Measurements from ENCODE around the gene RAD51B. TPM values are rescaled to one million over a fixed set of nuclear protein-coding genes. Genes with fewer than 3 reads are reported as not detected.

RAD51B gene
- total RNA-seq, 4 donors from 2014 or later, result 8.9 to 30.3 (median 10.4) TPM

- no peak for TF ChIP-seq CTCF (IDR thresholded peaks at IDR 0.05)
- DNase-seq (ENCODE audit: low spot score) (no peak), ATAC-seq (ENCODE audit: low FRiP score) (no peak)
Measured at GRCh38 chr14:68440820-68441219, 621.2 kb downstream of the RAD51B start.

GRCh38 chr14:68441542-68441941, 622.0 kb downstream of the RAD51B start:
- ATAC-seq (ENCODE audit: low FRiP score), result no peak
- DNase-seq (ENCODE audit: low spot score), result no peak
- TF ChIP-seq CTCF (IDR thresholded peaks at IDR 0.05), result no peak

GRCh38 chr14:68442828-68443629, 623.5 kb downstream of the RAD51B start:
- DNase-seq (ENCODE audit: low spot score), result no peak
- no peak for TF ChIP-seq CTCF (IDR thresholded peaks at IDR 0.05)
- no peak for ATAC-seq (ENCODE audit: low FRiP score)

- no peak for TF ChIP-seq CTCF (IDR thresholded peaks at IDR 0.05)
- ATAC-seq (ENCODE audit: low FRiP score), result no peak
Measured at GRCh38 chr14:68444449-68445168, 625.0 kb downstream of the RAD51B start.

GRCh38 chr14:68446243-68447040, 626.9 kb downstream of the RAD51B start:
- TF ChIP-seq CTCF (IDR thresholded peaks at IDR 0.05), result no peak
- DNase-seq (ENCODE audit: low spot score) (no peak), ATAC-seq (ENCODE audit: low FRiP score) (no peak)

More at GRCh38 chr14:68444449-68445168, 625.0 kb downstream of the RAD51B start:
- DNase-seq (ENCODE audit: low spot score), result no peak

GRCh38 chr14:68447581-68448251, 628.1 kb downstream of the RAD51B start:
- no peak for TF ChIP-seq CTCF (IDR thresholded peaks at IDR 0.05)
- DNase-seq (ENCODE audit: low spot score), result no peak
- no peak for ATAC-seq (ENCODE audit: low FRiP score)

Measured in omental fat pad (tissue), 4 donors.